RKO (cell line): ENCODE data around the gene CDC123.
"Not testable (repeated sequence)": the region's sequence is repeated elsewhere in the genome, so short reads cannot be mapped to it uniquely, and the experiment has no call there.

Source experiments
- DNase-seq: peaks from one replicate; pipeline ENCODE4 v3.0.0-alpha.2; 2016; ENCODE audit warnings: low spot score

The CDC123 gene

DNA sequence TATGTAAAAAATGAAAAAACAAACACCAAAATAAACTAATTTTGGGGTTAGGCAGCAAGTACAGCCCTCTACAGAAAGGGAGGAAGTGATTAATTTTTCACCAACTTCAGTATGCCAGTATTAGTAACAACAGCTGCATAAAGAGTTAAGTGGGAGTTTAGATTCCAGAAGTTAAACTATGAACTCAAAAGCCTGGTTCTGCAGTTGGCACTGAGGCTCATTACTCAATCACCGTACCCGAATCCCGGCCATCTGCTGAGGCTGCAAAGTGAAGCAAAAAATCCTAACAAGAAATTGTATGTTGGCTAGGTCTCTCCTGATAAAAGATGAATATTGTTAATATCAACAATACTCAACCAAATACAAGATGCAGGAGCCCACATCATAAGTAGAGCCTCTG is 4.3 kb upstream of the CDC123 start:
- DNase-seq: no peak

DNA sequence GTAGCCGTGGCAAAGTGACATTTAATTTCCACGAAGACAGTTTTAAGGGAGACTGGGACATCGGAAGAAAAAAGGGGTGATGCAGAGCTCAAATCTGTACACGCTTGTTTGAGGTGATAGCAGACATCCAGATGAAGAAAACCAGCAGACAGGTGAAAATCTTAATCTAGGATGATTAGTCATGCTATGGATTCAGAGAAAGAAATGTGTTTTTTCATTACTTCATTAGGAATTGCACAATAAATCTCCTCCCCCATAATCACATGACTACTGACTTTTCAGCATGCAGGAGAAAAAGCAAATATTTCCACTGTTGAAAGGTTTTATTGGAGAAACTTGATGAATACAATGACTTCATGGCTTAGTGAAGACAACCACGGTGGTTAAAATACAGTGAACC is 2.8 kb upstream of the CDC123 start:
- DNase-seq: peak; percentile 63

DNA sequence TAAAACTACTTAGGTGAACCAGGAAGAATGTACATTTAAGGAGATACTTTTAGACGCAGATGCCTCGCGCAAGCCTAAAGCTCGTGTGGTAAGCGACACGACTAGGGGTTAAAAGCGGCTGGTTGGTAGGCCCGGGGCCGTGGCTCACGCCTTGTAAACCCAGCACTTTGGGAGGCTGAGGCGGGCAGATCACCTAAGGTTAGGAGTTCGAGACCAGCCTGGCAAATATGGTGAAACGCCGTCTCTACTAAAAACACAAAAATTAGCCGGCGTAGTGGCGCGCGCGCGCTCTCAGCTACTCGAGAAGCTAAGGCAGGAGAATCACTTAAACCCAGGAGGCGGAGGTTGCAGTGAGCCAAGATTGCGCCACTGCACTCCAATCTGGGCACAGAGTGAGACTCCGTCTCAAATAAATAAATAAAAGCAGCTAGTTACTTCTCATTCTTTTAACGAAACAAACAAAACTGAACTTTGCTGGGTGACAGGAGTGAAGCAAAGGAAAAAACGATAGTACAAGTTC is 1.2 kb upstream of the CDC123 start:
- peak; percentile 64 for DNase-seq

DNA sequence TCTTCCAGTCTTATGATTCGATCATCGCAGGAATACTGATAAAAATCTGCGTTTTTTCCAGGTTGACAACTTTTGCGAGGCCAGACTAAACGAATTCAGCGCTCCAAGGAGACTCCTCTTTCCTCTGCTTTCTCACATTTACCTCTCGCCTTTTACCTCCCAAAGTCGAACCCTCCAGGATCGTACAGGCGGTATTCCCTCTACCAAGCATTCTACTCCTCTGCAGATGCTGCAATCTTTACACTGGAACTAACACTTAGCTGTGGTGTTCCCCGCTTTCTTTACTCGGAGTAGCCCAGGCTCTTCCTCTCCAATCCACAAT is 746 bp upstream of the CDC123 start:
- no peak for DNase-seq

DNA sequence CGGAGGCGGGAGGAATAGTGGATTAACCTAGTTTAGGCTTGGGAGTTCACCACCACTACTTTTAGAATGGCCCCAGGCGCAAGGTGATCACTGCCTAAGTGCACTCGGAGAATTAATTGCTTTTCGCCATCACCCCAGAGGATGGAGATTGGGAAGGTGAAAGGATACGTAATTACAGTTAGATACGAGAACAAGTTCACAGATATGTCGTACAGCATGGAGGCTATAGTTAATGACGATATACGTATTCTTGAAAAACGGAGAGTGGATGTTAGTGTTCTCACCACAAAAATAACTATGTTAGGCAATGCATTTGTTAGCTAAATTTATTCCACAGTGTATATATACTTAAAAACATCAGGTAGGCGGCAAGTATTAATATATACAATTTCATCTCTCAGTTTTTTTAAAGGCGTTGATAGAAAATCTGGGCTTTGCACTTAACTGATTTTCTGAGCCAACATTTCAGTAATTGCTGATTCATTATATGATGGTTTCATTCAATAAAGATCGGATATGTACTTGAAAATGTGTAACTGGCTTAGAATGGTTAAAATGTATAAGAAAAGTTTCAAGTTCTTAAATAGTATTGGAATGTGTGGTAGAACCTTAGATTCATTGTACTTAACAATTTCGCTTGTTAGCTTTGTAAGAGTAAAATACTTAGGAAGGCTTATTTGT is 683 bp downstream of the CDC123 start:
- peak; percentile 75 for DNase-seq

DNA sequence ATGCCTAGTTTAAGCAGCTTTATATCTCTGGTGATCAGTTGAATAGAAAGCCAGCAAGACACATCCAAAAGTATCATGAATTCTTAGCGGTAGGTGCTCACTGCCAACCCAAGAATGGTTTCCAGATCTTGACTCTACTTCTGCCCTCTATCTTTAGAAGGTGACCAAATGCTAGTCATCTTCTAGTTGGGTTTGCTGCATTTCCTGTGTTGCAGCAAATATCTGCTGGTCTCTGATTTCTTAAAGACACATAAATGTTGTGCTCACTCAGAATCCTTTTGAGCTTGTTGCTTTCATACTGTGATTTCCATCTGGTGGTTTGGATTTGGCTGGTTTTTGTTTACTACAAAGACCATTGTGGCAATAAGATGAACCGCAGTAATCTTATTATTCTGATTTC is 2.2 kb downstream of the CDC123 start:
- DNase-seq: peak; percentile 84

DNA sequence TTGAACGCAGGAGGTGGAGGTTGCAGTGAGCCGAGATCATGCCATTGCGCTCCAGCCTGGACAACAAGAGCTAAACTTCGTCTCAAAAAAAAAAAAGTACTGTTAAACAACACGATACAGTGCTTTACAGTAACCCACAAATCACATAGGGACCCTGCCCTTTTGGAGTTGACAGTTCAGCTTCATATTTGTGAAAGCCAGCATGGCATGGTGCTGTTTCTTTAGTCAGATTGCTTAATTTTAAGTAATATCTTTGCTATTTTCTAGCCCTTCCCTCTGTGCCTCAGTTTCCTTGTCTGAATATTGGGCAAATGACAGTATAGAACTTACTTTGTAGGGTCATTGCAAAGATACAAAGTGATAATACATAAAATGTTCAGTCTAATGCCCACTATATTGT is 4.9 kb downstream of the CDC123 start:
- DNase-seq: no peak

DNA sequence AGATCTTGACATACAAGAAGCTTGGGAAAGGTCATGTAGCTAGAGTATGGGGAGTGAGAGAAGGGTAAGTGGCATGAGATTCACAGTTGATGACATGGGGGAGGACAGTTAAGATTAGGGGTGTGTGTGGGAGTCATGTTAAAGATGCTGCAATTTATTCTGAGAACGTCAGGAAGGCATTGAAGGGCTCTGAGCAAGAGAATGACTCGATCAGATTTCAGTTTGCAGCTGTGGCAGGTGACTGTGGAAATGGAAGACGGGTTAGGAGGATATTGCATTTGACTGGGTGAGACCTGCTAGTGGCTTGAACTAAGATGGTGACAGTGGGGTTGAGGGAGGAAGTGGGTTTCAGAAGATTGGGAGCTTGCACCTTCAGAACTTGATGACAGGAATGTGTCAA is 5.6 kb downstream of the CDC123 start:
- peak; percentile 63 for DNase-seq

DNA sequence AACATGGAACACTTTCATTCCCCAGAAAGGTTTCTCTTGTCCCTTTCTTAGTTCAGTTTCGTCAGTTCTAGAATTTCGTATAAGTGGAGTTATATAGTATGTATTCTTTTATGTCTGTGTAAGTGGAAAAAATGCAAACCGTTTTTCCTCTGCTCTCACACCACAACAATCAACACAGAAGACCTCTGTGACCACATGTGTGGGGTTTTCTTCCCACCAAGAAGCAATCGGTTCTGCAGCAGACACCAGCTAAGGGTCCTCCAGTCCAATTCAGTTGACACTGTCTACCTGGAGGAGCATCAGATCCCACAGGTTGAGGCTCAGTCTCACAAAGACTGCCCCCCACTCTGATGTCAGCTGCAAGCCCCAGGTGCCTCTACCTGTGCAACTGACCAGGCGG is 6.2 kb downstream of the CDC123 start:
- no peak for DNase-seq

DNA sequence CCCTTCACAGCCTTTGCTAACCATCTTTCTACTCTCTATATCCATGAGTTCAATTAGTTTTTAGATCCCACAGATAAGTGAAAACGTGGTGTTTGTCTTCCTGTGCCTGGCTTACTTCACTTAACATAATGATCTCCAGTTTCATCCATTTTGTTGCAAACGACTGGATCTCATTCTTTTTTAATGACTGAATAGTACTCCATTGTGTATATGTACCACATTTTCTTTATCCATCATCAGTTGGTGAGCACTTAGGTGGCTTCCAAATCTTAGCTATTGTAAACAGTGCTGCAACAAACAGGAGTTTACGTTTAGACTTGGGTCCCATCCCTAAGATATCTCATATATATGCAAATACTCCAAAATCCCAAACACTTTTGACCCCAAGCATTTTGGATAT is 9.1 kb downstream of the CDC123 start:
- DNase-seq: no peak

DNA sequence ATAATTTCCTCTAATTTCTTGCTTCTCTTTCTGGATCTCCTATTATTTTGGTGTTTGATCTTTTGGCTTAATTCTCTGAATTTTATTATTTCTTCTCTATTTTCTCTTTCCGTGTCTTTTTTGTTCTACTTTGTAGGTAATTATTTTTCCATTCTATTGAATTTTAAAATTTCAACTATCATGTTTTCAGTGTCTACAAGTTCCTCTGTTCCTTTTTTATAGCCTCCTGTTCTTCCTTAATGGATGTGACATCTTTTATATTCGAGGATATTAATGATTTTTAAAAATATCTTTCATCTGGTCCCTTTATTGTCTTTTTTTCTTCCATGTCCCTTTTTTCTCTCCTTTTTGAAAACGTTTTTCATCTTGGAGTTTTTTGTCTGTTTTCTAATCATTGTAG is 11.1 kb downstream of the CDC123 start:
- no peak for DNase-seq

DNA sequence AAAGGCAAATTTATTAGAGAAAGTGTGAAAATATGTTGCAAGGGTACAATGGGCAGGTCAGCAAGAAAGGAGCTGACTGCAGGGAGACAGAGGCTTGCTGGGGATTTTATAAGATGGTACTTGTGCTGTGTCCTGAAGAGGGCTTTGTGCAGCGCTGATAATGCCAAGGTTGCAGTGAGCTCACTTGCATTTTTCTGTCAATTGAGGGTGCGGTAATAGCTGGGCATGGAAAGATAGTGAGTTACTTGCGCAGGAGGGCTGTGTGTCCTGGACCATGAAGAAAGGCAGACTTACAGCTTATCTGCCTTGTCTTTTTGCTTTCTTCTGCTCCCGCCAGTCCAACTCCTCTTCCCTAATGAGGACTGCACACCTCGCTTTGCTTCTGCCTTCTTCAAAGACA is 12.5 kb downstream of the CDC123 start:
- DNase-seq: no peak

DNA sequence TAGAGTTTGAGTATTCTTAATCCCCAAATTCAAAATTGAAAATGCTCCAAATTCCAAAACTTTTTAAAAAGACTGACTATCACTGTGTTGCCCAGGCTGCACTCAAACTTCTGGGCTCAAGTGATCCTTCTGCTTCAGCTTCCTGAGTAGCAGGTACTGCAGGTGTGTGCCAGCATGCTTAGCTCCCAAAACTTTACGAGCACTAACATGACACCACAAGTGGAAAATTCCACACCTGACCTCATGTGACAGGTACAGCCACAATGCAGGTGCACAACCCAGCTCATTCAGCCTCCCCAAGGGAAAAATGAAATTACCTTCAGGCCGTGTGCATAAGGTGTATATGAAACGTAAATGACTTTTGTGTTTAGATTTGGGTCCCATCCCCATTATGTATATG is 16.5 kb downstream of the CDC123 start:
- no peak for DNase-seq

DNA sequence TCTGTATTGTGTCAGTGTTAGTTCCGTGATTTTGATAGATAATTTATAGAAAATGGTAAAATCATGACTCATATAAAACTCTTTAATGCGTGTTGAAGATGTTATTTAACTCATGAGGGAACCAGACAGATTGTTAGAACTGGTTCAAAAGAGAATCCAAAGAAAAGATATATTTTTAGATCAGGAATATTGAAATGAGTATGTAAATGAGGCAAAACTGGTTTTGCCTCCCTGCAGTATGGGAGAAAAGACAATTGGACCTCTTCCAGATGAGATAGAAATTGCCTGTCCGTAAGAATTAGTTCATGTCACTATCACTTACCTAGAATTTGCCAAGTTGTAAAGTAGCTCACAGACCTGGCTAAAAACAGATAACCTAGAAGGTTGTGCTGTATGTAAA is 17.6 kb downstream of the CDC123 start:
- DNase-seq: no peak

DNA sequence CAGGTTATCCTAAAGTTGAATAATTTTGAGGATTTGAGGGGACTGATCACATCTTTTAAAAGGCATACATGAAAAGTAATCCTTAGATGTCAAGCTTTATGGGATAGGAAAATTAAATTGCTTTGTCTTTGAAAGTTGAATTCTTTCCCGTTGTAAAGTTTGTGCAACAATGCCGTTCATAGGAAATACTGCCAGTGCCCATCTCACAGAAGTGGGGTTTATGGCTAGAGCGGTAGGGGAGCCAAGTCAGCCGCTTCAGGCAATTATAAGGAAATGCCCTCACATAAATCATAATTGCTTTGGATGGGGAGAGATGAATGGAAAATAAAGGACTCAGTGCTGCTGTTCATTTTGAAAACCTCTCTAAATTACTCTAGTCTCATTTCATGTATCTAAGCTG is 18.1 kb downstream of the CDC123 start:
- no peak for DNase-seq

DNA sequence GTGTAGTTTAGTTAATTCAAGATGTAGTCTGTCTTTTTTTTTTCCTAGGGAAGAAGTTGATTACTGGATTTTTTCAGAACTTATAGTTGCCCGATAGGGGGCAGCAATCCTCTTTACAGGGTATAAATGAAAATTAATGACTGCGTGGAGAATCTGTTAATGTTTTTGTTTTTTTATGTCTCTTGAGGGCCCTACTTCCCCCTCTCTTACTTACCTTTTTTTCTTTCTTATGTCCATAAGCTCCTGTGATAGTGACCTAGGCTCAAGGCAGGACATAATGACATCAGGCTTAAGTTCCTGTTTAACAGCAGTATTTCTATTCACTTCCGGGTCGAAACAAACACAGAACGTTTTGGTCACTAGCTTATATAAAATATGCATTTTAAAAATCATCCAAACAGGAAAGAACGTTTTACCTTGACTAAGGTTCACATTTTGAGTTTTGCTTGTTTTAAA is 18.8 kb downstream of the CDC123 start:
- DNase-seq: peak; percentile 79

DNA sequence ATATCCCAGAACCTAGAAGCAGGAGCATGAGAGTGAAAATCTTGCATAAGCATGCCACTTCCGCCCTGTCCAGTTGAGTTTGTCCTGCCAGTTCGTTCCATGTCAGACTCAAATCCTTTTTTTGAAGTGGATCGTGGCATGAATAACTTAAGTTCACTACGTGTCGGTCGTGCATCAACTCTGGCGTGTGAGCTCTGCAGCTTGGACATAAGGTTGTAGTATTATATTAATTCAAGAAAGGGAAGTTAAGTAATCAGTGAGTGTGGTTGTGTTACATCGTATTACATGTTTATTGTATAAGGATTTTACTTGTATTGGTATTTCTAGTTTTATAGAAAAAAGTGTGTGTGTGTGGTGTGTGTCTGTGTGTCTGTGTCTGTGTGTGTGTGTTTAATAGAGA is 23.0 kb downstream of the CDC123 start:
- DNase-seq: no peak

DNA sequence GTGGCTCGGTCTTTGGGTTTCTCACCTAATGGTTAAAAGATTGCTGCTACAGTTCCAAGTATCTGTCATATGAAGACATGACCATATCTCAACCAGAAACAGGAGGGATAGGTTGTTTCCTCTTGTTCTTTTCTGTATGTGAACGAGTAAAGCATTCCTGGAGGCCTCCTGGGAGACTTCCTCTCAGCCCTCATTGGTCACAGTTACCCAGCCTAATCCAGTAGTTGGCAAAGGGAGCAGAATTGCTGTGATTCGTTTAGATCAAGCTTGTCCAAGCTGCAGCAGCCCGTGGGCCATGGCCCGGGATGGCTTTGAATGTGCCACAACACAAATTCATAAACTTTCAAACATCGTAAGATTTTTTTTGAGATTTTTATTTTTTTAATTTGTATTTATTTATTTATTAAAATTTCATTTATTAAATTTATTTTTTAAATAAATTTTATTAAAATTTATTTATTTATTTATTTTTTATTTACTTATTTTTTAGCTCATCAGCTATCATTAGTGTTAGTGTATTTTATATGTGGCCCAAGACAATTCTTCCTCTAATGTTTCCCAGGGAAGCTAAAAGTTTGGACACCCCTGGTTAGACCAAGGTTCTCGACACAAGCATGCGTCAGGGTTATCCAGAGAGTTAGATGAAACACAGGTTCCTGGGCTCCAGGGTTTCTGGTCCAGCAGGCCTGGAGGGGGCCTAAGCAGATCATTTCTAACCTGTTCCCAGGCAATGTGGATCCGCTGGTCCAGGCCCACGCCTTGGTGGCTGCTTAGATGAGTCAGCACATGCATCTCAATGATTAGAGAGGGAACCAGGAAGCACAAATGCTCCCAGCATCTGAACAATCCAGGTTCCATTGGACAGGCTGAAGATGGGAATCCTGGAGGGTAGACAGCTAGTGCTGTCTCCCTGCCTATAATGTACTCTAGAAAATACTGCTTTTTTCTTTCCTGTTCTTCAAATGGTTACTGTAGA is 25.6 kb downstream of the CDC123 start:
- DNase-seq: peak; percentile 42

DNA sequence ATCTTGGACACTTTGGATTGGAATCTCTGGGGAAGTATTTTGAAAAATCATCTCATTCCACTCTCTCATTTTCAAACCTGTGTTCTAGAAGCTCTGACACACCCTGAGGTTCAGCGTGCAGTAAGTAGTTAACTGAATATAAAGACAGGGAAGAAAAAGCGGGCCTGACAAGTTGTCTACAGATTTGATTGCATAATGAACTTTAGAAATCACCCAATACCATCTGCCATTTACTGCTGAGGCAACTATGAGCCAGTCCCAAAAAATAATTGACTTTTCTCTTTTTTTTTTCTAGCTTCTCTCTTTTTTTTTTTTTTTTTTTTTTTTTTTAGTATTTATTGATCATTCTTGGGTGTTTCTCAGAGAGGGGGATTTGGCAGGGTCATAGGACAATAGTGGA is 29.5 kb downstream of the CDC123 start:
- DNase-seq: no peak

DNA sequence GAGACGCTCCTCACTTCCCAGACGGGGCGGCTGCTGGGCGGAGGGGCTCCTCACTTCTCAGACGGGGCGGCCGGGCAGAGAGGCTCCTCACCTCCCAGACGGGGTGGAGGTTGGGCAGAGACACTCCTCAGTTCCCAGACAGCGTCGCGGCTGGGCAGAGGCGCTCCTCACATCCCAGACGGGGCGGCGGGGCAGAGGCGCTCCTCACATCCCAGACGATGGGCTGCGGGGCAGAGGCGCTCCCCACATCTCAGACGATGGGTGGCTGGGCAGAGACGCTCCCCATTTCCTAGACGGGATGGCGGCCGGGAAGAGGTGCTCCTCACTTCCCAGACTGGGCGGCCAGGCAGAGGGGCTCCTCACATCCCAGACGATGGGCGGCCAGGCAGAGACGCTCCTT is 30.4 kb downstream of the CDC123 start:
- not testable (repeated sequence) for DNase-seq

DNA sequence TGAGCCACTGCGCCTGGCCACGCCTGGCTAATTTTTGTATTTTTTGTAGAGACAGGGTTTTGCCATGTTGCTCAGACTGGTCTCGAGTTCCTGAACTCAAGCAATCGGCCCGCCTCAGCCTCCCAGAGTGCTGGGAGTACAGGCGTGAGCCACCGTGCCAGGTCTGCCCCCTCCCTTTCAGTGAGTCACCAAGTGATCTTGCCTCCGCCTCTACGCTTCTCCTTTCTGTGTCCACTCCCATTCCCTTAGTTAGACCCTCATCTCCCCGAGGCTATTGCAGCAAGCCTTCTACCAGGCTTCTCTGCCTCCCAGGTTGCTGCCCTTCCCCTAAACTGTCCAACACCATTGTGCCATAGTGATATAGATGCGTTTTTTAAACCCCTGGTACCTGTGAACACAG is 32.9 kb downstream of the CDC123 start:
- DNase-seq: no peak

DNA sequence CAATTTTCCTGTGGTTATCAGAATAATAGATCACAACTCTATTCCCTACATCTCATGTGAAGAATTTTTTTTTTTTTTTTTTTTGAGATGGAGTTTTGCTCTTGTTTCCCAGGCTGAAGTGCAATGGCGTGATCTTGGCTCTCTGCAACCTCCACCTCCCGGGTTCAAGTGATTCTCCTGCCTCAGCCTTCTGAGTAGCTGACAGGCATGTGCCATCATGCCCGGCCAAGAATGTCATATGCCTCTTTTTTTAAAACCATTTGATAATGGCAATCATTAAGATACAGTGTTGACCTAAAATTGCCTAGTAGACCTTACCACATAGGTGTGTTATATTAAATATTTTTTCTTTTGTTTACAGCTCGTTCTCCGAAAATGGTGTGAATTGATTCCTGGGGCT is 38.7 kb downstream of the CDC123 start:
- not testable (repeated sequence) for DNase-seq

DNA sequence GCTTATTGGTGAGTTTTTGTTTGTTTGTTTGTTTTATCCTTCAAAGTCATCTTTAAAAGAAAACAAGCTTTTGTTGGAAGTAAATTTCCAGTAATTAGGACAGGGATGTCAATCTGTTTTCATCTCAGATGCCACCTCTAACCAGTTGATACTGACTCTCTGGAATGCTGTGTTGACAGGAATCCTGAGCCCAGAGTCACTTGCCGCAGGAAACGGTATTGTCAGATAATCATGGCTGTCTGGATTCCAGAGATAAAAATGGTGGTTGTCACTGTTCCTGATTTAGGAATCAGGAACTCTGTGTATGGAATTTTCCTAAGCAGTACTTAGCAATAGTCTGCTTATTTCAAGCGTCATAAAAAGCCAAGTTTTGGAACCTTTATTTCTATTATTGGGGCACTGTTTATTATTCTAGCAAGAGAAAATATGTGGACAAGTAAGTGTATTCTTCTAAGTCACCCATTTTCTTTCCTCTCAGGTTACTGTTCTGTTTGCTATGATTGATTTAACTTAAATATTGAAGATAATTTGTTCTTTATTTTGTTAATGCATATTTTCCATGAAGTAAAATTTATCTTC is 39.2 kb downstream of the CDC123 start:
- DNase-seq: no peak
